GM21515 (cell line): ENCODE results near the gene ATP7B.

Experiments
- ATAC-seq: cut with Tn5 transposase; IDR thresholded peaks from one replicate; pipeline ENCODE4 v1.9.1; 2021; ENCODE audit not compliant: unreplicated experiment

Gene ATP7B

GRCh38 chr13:51900471-51900870 is 110.8 kb downstream of the ATP7B start:
- ATAC-seq: no peak

GRCh38 chr13:51895906-51896888 is 115.1 kb downstream of the ATP7B start:
- no peak for ATAC-seq

GRCh38 chr13:51894239-51894638 is 117.0 kb downstream of the ATP7B start:
- no peak for ATAC-seq

- ATAC-seq: no peak
Observed at GRCh38 chr13:51892657-51893056, 118.6 kb downstream of the ATP7B start.

- ATAC-seq: no peak
Observed at GRCh38 chr13:51887468-51887867, 123.8 kb downstream of the ATP7B start.

GRCh38 chr13:51885651-51886050 is 125.6 kb downstream of the ATP7B start:
- no peak for ATAC-seq

- no peak for ATAC-seq
Observed at GRCh38 chr13:51883226-51883600, 128.0 kb downstream of the ATP7B start.
